ENCODE results near the gene NCAPH2. TPM values are rescaled to one million over a fixed set of nuclear protein-coding genes. Genes with fewer than 3 reads are reported as not detected.

The NCAPH2 gene
- total and polyA plus RNA-seq, 2 experiments from 2014 or later, result 28.6 to 61.0 TPM

GRCh38 chr22:50525858-50526107 is 17.8 kb downstream of the NCAPH2 start:
- no peak for TF ChIP-seq EZH2 (IDR thresholded peaks at IDR 0.05; ENCODE audit: insufficient read depth, poor library complexity, severe bottlenecking)
- TF ChIP-seq EZH2phosphoT487 (IDR thresholded peaks at IDR 0.05; ENCODE audit: insufficient read depth, low read depth), result no peak
- H2AFZ ChIP-seq, result peak overlapping the region; percentile 47
- H3K4me3 ChIP-seq, result peak overlapping the region; percentile 77
- whole genome bisulfite sequencing, 2 experiments (ENCODE audit: low coverage in 1 of 2, low lambda C conversion rate in 2 of 2, missing lambda C conversion rate in 2 of 2), result 2 to 3% methylated on average over 9 to 16 of the region's 33 CpGs
- peak overlapping the region; percentile 84 for H3K27ac ChIP-seq
- no peaks in the 10 kb centered on the region for H4K20me1 ChIP-seq (ENCODE audit: insufficient read depth)
- no peaks in the 10 kb centered on the region for H3K9me3 ChIP-seq (ENCODE audit: low read depth)
- H3K79me2 ChIP-seq (ENCODE audit: insufficient read depth), result peaks cover 34% of the 10 kb centered on the region
- DNase-seq, result no peak
- in situ Hi-C loops (cut with MboI), result no loop called here
- H3K36me3 ChIP-seq (ENCODE audit: low read depth), result 0 out of 2 replicates have a peak, but pooled peaks cover 6% of the 10 kb centered on the region
- H3K27me3 ChIP-seq (replicated peaks; ENCODE audit: insufficient read depth), result no peaks in the 10 kb centered on the region
- H3K9me2 ChIP-seq (ENCODE audit: insufficient read depth), result no peaks in the 10 kb centered on the region
- no peaks in the 10 kb centered on the region for H3K4me1 ChIP-seq (ENCODE audit: insufficient read depth)
- H3K9ac ChIP-seq, result peak overlapping the region; percentile 85
- H3K4me2 ChIP-seq (ENCODE audit: unreplicated experiment), result peak overlapping the region; percentile 77
- peaks cover 16% of the 10 kb centered on the region; the same call in 1 of the 2 replicates for H3F3A ChIP-seq (ENCODE audit: insufficient read depth)

GRCh38 chr22:50526108-50526833 is 18.2 kb downstream of the NCAPH2 start:
- 0 out of 2 replicates have a peak, but pooled peaks cover 6% of the 10 kb centered on the region for H3K36me3 ChIP-seq (ENCODE audit: low read depth)
- peaks cover 34% of the 10 kb centered on the region for H3K79me2 ChIP-seq (ENCODE audit: insufficient read depth)
- H3K9me3 ChIP-seq (ENCODE audit: low read depth), result no peaks in the 10 kb centered on the region
- H3K4me2 ChIP-seq (ENCODE audit: unreplicated experiment), result peak overlapping the region; percentile 77
- H3K27me3 ChIP-seq (replicated peaks; ENCODE audit: insufficient read depth), result no peaks in the 10 kb centered on the region
- peak; percentile 79 for DNase-seq
- in situ Hi-C loops (cut with MboI), result no loop called here
- H3K9ac ChIP-seq, result peak overlapping the region; percentile 85
- WGBS, 2 experiments (ENCODE audit: low coverage in 1 of 2, low lambda C conversion rate in 2 of 2, missing lambda C conversion rate in 2 of 2), result 1% methylated on average over 23 to 35 of the region's 77 CpGs
- H3K4me3 ChIP-seq, result peak overlapping the region; percentile 77
- peak overlapping the region; percentile 47 for H2AFZ ChIP-seq
- H4K20me1 ChIP-seq (ENCODE audit: insufficient read depth), result no peaks in the 10 kb centered on the region
- no peaks in the 10 kb centered on the region for H3K9me2 ChIP-seq (ENCODE audit: insufficient read depth)
- H3K4me1 ChIP-seq (ENCODE audit: insufficient read depth), result no peaks in the 10 kb centered on the region
- H3F3A ChIP-seq (ENCODE audit: insufficient read depth), result peaks cover 16% of the 10 kb centered on the region; the same call in 1 of the 2 replicates
- TF ChIP-seq EZH2phosphoT487 (IDR thresholded peaks at IDR 0.05; ENCODE audit: insufficient read depth, low read depth) (no peak), EZH2 (IDR thresholded peaks at IDR 0.05; ENCODE audit: insufficient read depth, poor library complexity, severe bottlenecking) (no peak)
- peak overlapping the region; percentile 84 for H3K27ac ChIP-seq

GRCh38 chr22:50526834-50527801 is 19.1 kb downstream of the NCAPH2 start:
- Histone ChIP-seq H3K9me3 (ENCODE audit: low read depth) (no peaks in the 10 kb centered on the region), H2AFZ (peak overlapping the region; percentile 47), H3K27me3 (replicated peaks; ENCODE audit: insufficient read depth) (no peaks in the 10 kb centered on the region), H3K4me1 (ENCODE audit: insufficient read depth) (no peaks in the 10 kb centered on the region), H3F3A (ENCODE audit: insufficient read depth) (peaks cover 16% of the 10 kb centered on the region; the same call in 1 of the 2 replicates), H3K9ac (peak overlapping the region; percentile 85), H3K36me3 (ENCODE audit: low read depth) (0 out of 2 replicates have a peak, but pooled peaks cover 6% of the 10 kb centered on the region), H3K79me2 (ENCODE audit: insufficient read depth) (peaks cover 26% of the 10 kb centered on the region), H3K9me2 (ENCODE audit: insufficient read depth) (no peaks in the 10 kb centered on the region), H3K4me2 (ENCODE audit: unreplicated experiment) (peak overlapping the region; percentile 77), H3K27ac (peak overlapping the region; percentile 84), H3K4me3 (peak overlapping the region; percentile 77), H4K20me1 (ENCODE audit: insufficient read depth) (no peaks in the 10 kb centered on the region)
- in situ Hi-C loops (cut with MboI), result no loop called here
- TF ChIP-seq EZH2 (IDR thresholded peaks at IDR 0.05; ENCODE audit: insufficient read depth, poor library complexity, severe bottlenecking), result no peak
- TF ChIP-seq EZH2phosphoT487 (IDR thresholded peaks at IDR 0.05; ENCODE audit: insufficient read depth, low read depth), result no peak
- DNase-seq, result no peak
- 37 to 44% methylated on average over 25 to 29 of the region's 29 CpGs for WGBS, 2 experiments (ENCODE audit: low coverage in 1 of 2, low lambda C conversion rate in 2 of 2, missing lambda C conversion rate in 2 of 2)

- Histone ChIP-seq H4K20me1 (ENCODE audit: insufficient read depth) (no peaks in the 10 kb centered on the region), H3K4me2 (ENCODE audit: unreplicated experiment) (no peak overlapping the region), H3K4me3 (no peak overlapping the region), H3K79me2 (ENCODE audit: insufficient read depth) (peaks cover 16% of the 10 kb centered on the region), H3K9ac (no peak overlapping the region), H2AFZ (no peak overlapping the region), H3K4me1 (ENCODE audit: insufficient read depth) (no peaks in the 10 kb centered on the region), H3K9me2 (ENCODE audit: insufficient read depth) (no peaks in the 10 kb centered on the region), H3K9me3 (ENCODE audit: low read depth) (no peaks in the 10 kb centered on the region), H3F3A (ENCODE audit: insufficient read depth) (peaks cover 21% of the 10 kb centered on the region), H3K27me3 (replicated peaks; ENCODE audit: insufficient read depth) (no peaks in the 10 kb centered on the region), H3K27ac (no peak overlapping the region), H3K36me3 (ENCODE audit: low read depth) (0 out of 2 replicates have a peak, but pooled peaks cover 6% of the 10 kb centered on the region)
- DNase-seq, result no peak
- WGBS, 2 experiments (ENCODE audit: low coverage in 1 of 2, low lambda C conversion rate in 2 of 2, missing lambda C conversion rate in 2 of 2), result 91 to 95% methylated on average over 18 of the region's 18 CpGs
- no peak for TF ChIP-seq EZH2 (IDR thresholded peaks at IDR 0.05; ENCODE audit: insufficient read depth, poor library complexity, severe bottlenecking)
- TF ChIP-seq EZH2phosphoT487 (IDR thresholded peaks at IDR 0.05; ENCODE audit: insufficient read depth, low read depth), result no peak
- in situ Hi-C loops (cut with MboI), result no loop called here
Observed at GRCh38 chr22:50527921-50528681, 20.1 kb downstream of the NCAPH2 start.

Measured in GM23248 (cell line).